Fibroblast of mammary gland (primary cell): ENCODE results near the gene CEACAM4.

Source experiments
- DNase-seq: peaks from one replicate; pipeline ENCODE4 v3.0.0-alpha.2; 2010; ENCODE audit warnings: low read depth
- H3K4me3 ChIP-seq: 2 replicates; pipeline ENCODE4 v1.5.1; 2011; ENCODE audit warnings: low read depth, mild to moderate bottlenecking, low read length, moderate library complexity; ENCODE audit not compliant: control insufficient read depth
- CTCF ChIP-seq: conservative IDR thresholded peaks from 2 replicates; pipeline ENCODE4 v1.5.1; 2011; ENCODE audit warnings: low read depth, low read length, inconsistent platforms; ENCODE audit not compliant: control insufficient read depth, insufficient read depth

Gene CEACAM4

GRCh38 chr19:41610789-41611188 lies 16.1 kb downstream of the CEACAM4 start:
- no peak overlapping the region for H3K4me3 ChIP-seq
- no peak for DNase-seq

GRCh38 chr19:41607668-41608067 lies 19.2 kb downstream of the CEACAM4 start:
- DNase-seq, result no peak
- no peak overlapping the region for H3K4me3 ChIP-seq
- TF ChIP-seq CTCF, result no peak

More at GRCh38 chr19:41610789-41611188, 16.1 kb downstream of the CEACAM4 start:
- no peak for TF ChIP-seq CTCF

GRCh38 chr19:41606215-41606837 lies 20.5 kb downstream of the CEACAM4 start:
- H3K4me3 ChIP-seq, result no peak overlapping the region
- TF ChIP-seq CTCF, result no peak
- DNase-seq, result no peak

GRCh38 chr19:41604831-41605230 lies 22.0 kb downstream of the CEACAM4 start:
- no peak for DNase-seq
- TF ChIP-seq CTCF, result no peak
- no peak overlapping the region for H3K4me3 ChIP-seq

GRCh38 chr19:41601771-41602170 lies 25.1 kb downstream of the CEACAM4 start:
- no peak for DNase-seq
- TF ChIP-seq CTCF, result no peak
- no peak overlapping the region for H3K4me3 ChIP-seq

GRCh38 chr19:41599175-41599966 lies 27.5 kb downstream of the CEACAM4 start:
- DNase-seq, result no peak
- TF ChIP-seq CTCF, result no peak
- H3K4me3 ChIP-seq, result no peak overlapping the region
